Superior temporal gyrus (tissue), 1 donor: ENCODE data around the gene LARGE1.
"Not testable (repeated sequence)": the region's sequence is repeated elsewhere in the genome, so short reads cannot be mapped to it uniquely, and the experiment has no call there.

ENCODE experiments used
- DNase-seq: peaks from one replicate; pipeline ENCODE4 v3.0.0-alpha.2; 2016; ENCODE audit errors: extremely low spot score

Gene LARGE1

GRCh38 chr22:33363256-33363655 is 557.0 kb downstream of the LARGE1 start:
- not testable (repeated sequence) for DNase-seq

GRCh38 chr22:33362702-33363101 is 557.6 kb downstream of the LARGE1 start:
- DNase-seq: no peak

GRCh38 chr22:33361581-33361980 is 558.7 kb downstream of the LARGE1 start:
- no peak for DNase-seq

GRCh38 chr22:33357981-33358399 is 562.3 kb downstream of the LARGE1 start:
- DNase-seq: no peak

- DNase-seq: no peak
Observed at GRCh38 chr22:33354928-33355327, 565.3 kb downstream of the LARGE1 start.

- DNase-seq: no peak
Observed at GRCh38 chr22:33353502-33353901, 566.8 kb downstream of the LARGE1 start.

- no peak for DNase-seq
Observed at GRCh38 chr22:33352768-33353167, 567.5 kb downstream of the LARGE1 start.

- DNase-seq: no peak
Observed at GRCh38 chr22:33350961-33351360, 569.3 kb downstream of the LARGE1 start.

- no peak for DNase-seq
Observed at GRCh38 chr22:33350491-33350890, 569.8 kb downstream of the LARGE1 start.

GRCh38 chr22:33347002-33347401 is 573.3 kb downstream of the LARGE1 start:
- DNase-seq: no peak

- DNase-seq: no peak
Observed at GRCh38 chr22:33341611-33342010, 578.7 kb downstream of the LARGE1 start.

- DNase-seq: no peak
Observed at GRCh38 chr22:33337524-33337923, 582.8 kb downstream of the LARGE1 start.

- DNase-seq: no peak
Observed at GRCh38 chr22:33335611-33336279, 584.5 kb downstream of the LARGE1 start.

- no peak for DNase-seq
Observed at GRCh38 chr22:33332538-33332937, 587.7 kb downstream of the LARGE1 start.

- no peak for DNase-seq
Observed at GRCh38 chr22:33331017-33331416, 589.3 kb downstream of the LARGE1 start.

- DNase-seq: no peak
Observed at GRCh38 chr22:33330534-33330933, 589.7 kb downstream of the LARGE1 start.

- no peak for DNase-seq
Observed at GRCh38 chr22:33329398-33329797, 590.9 kb downstream of the LARGE1 start.

GRCh38 chr22:33328789-33329296 is 591.4 kb downstream of the LARGE1 start:
- peak; percentile 42 for DNase-seq

GRCh38 chr22:33327348-33327860 is 592.9 kb downstream of the LARGE1 start:
- DNase-seq: no peak

GRCh38 chr22:33326540-33327295 is 593.6 kb downstream of the LARGE1 start:
- DNase-seq: no peak

GRCh38 chr22:33325232-33326004 is 594.9 kb downstream of the LARGE1 start:
- DNase-seq: no peak

GRCh38 chr22:33324228-33324627 is 596.0 kb downstream of the LARGE1 start:
- no peak for DNase-seq
